ENCODE measurements around the gene TADA2B. TPM values are rescaled to one million over a fixed set of nuclear protein-coding genes. Genes with fewer than 3 reads are reported as not detected.
"Not testable (repeated sequence)": the region's sequence is repeated elsewhere in the genome, so short reads cannot be mapped to it uniquely, and the experiment has no call there.

Gene TADA2B
- polyA plus RNA-seq, 4 donors: 13.5 to 20.8 (median 14.6) TPM

DNA sequence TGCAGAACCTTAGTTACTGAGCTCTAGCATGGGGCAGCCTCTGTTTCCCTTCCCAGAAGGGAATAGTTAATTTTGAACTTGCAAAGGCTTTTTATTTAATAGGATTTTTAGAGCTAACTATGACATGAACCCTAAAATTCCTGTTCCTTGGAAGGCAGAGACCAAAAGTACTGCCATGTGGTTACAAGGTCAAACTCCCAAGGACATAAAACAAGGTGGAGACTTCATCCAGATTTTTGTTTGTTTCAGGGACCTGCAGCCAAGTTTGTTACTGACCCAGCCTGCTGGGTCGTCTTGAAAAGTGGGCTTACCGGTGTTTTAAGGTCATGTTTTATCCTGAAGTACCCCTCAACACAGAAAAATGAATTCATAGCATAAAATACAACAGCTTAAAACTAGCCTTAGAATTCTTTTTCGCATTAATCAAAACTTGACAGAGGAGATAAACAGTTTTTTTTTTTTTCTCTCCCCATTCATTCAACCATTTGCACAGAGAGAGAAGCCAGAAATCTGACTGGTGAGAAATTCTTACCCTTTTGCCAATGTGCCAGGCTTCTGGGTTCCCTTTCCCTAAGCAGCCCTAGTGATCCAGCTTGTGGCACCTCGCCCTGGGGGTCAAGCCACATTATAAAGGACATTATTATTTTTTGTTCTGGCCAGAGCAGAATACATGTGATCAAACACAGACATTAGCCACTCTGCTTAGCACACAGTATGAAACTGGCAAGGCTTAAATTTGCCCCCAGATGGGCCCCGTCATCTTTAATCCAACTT is 46.2 kb downstream of the TADA2B start:
- Histone ChIP-seq H3K9me3 (ENCODE audit: control insufficient read depth in 2 of 2, insufficient read depth in 1 of 2, low read depth in 1 of 2, low read length in 1 of 2) (peaks cover 0 to 10% of the 10 kb centered on the region in 2 donors), H3K36me3 (ENCODE audit: control insufficient read depth in 3 of 3, insufficient read depth in 2 of 3, low read depth in 1 of 3, low read length in 3 of 3) (no peaks in the 10 kb centered on the region), H3K27me3 (ENCODE audit: control insufficient read depth in 3 of 3, insufficient read depth in 3 of 3, low read length in 3 of 3) (no peaks in the 10 kb centered on the region), H3K4me1 (ENCODE audit: control insufficient read depth in 3 of 3, insufficient read depth in 2 of 3, low read depth in 1 of 3, low read length in 2 of 3) (no peaks in the 10 kb centered on the region), H3K4me3 (ENCODE audit: low read depth in 1 of 3, low read length in 3 of 3) (no peak overlapping the region), H3K27ac (ENCODE audit: low read depth in 1 of 3, low read length in 2 of 3) (no peak overlapping the region)
- DNase-seq: no peak
- 61 to 65% (median 63%) methylated on average over 5 of the region's 5 CpGs for WGBS, 3 donors
- no peak for FAIRE-seq

DNA sequence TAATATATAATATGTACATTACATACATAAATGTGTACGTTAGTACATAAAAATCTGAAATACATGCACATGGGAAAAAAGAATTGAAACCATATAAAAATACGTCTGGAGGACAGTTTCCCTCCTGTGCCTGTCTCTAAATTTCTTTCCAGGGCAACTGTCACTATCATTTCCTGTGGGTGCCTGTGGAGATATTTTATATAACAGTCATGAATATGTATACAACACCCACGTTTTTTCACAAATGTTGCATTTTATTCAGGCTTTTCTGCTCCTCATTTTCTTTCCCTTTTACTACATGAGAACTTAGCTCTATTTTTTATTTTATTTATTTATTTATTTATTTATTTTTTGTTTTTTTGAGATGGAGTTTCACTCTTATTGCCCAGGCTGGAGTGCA is 48.9 kb downstream of the TADA2B start:
- Histone ChIP-seq H3K9me3 (ENCODE audit: control insufficient read depth in 2 of 2, insufficient read depth in 1 of 2, low read depth in 1 of 2, low read length in 1 of 2) (peaks cover 0 to 4% of the 10 kb centered on the region in 2 donors), H3K27me3 (ENCODE audit: control insufficient read depth in 3 of 3, insufficient read depth in 3 of 3, low read length in 3 of 3) (no peaks in the 10 kb centered on the region), H3K27ac (ENCODE audit: low read depth in 1 of 3, low read length in 2 of 3) (no peak overlapping the region), H3K4me3 (ENCODE audit: low read depth in 1 of 3, low read length in 3 of 3) (no peak overlapping the region), H3K36me3 (ENCODE audit: control insufficient read depth in 3 of 3, insufficient read depth in 2 of 3, low read depth in 1 of 3, low read length in 3 of 3) (no peaks in the 10 kb centered on the region), H3K4me1 (ENCODE audit: control insufficient read depth in 3 of 3, insufficient read depth in 2 of 3, low read depth in 1 of 3, low read length in 2 of 3) (no peaks in the 10 kb centered on the region)
- no peak for FAIRE-seq
- DNase-seq: no peak
- 57 to 65% (median 60%) methylated on average over 3 of the region's 3 CpGs for WGBS, 3 donors

DNA sequence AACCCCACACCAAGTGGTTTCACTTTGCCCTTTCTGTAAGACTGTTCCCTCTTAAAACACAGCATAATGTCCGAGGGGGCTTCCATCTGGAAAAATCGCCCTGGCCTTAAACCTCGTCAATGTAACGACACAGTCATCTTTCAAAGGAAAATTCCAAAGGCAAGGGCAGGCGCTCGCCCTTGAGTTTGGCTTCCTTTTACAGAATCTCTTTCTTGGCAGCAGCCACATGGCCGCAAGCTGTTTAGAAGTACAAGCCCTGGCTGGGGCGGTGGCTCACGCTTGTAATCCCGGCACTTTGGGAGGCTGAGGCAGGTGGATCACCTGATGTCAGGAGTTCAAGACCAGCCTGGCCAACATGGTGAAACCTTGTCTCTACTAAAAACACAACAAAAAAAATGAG is 51.7 kb downstream of the TADA2B start:
- Histone ChIP-seq H3K9me3 (ENCODE audit: control insufficient read depth in 2 of 2, insufficient read depth in 1 of 2, low read depth in 1 of 2, low read length in 1 of 2) (no peaks in the 10 kb centered on the region), H3K4me3 (ENCODE audit: low read depth in 1 of 3, low read length in 3 of 3) (no peak overlapping the region), H3K27ac (ENCODE audit: low read depth in 1 of 3, low read length in 2 of 3) (no peak overlapping the region), H3K4me1 (ENCODE audit: control insufficient read depth in 3 of 3, insufficient read depth in 2 of 3, low read depth in 1 of 3, low read length in 2 of 3) (no peaks in the 10 kb centered on the region), H3K36me3 (ENCODE audit: control insufficient read depth in 3 of 3, insufficient read depth in 2 of 3, low read depth in 1 of 3, low read length in 3 of 3) (no peaks in the 10 kb centered on the region), H3K27me3 (ENCODE audit: control insufficient read depth in 3 of 3, insufficient read depth in 3 of 3, low read length in 3 of 3) (no peaks in the 10 kb centered on the region)
- WGBS, 3 donors: 77 to 81% (median 79%) methylated on average over 10 of the region's 10 CpGs
- DNase-seq: no peak
- FAIRE-seq: no peak

GRCh38 chr4:7095611-7096155 is 52.5 kb downstream of the TADA2B start:
- no peak overlapping the region for H3K4me3 ChIP-seq (ENCODE audit: low read depth in 1 of 3, low read length in 3 of 3)
- H3K9me3 ChIP-seq (ENCODE audit: control insufficient read depth in 2 of 2, insufficient read depth in 1 of 2, low read depth in 1 of 2, low read length in 1 of 2): no peaks in the 10 kb centered on the region
- 84 to 88% (median 87%) methylated on average over 13 to 16 of the region's 16 CpGs for WGBS, 3 donors
- no peaks in the 10 kb centered on the region for H3K4me1 ChIP-seq (ENCODE audit: control insufficient read depth in 3 of 3, insufficient read depth in 2 of 3, low read depth in 1 of 3, low read length in 2 of 3)
- DNase-seq (no peak), FAIRE-seq (no peak)
- no peaks in the 10 kb centered on the region for H3K36me3 ChIP-seq (ENCODE audit: control insufficient read depth in 3 of 3, insufficient read depth in 2 of 3, low read depth in 1 of 3, low read length in 3 of 3)
- H3K27me3 ChIP-seq (ENCODE audit: control insufficient read depth in 3 of 3, insufficient read depth in 3 of 3, low read length in 3 of 3): no peaks in the 10 kb centered on the region
- no peak overlapping the region for H3K27ac ChIP-seq (ENCODE audit: low read depth in 1 of 3, low read length in 2 of 3)

DNA sequence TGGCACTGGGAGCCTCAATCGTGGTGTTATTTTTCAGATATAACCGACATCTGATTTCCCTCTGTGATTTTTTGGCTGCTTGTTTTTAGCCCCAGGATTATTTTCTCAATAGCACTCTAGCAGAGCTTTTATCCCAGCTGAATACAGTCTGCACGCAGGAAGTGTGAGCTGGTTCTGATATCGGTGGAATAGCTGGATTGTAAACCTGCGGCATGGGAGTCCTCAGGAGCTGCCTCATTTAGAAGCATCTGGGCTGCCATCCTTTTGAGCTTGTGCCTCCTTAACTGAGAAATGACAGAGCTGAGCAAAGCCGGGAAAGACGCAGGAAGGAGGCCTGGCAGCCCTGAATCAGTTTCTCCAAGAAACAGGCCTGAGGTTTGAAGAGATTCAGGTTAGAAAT is 53.1 kb downstream of the TADA2B start:
- Histone ChIP-seq H3K36me3 (ENCODE audit: control insufficient read depth in 3 of 3, insufficient read depth in 2 of 3, low read depth in 1 of 3, low read length in 3 of 3) (no peaks in the 10 kb centered on the region), H3K27ac (ENCODE audit: low read depth in 1 of 3, low read length in 2 of 3) (no peak overlapping the region), H3K4me1 (ENCODE audit: control insufficient read depth in 3 of 3, insufficient read depth in 2 of 3, low read depth in 1 of 3, low read length in 2 of 3) (no peaks in the 10 kb centered on the region), H3K4me3 (ENCODE audit: low read depth in 1 of 3, low read length in 3 of 3) (no peak overlapping the region), H3K9me3 (ENCODE audit: control insufficient read depth in 2 of 2, insufficient read depth in 1 of 2, low read depth in 1 of 2, low read length in 1 of 2) (no peaks in the 10 kb centered on the region), H3K27me3 (ENCODE audit: control insufficient read depth in 3 of 3, insufficient read depth in 3 of 3, low read length in 3 of 3) (no peaks in the 10 kb centered on the region)
- DNase-seq: no peak
- FAIRE-seq: no peak
- 92 to 93% (median 93%) methylated on average over 7 of the region's 7 CpGs for WGBS, 3 donors

DNA sequence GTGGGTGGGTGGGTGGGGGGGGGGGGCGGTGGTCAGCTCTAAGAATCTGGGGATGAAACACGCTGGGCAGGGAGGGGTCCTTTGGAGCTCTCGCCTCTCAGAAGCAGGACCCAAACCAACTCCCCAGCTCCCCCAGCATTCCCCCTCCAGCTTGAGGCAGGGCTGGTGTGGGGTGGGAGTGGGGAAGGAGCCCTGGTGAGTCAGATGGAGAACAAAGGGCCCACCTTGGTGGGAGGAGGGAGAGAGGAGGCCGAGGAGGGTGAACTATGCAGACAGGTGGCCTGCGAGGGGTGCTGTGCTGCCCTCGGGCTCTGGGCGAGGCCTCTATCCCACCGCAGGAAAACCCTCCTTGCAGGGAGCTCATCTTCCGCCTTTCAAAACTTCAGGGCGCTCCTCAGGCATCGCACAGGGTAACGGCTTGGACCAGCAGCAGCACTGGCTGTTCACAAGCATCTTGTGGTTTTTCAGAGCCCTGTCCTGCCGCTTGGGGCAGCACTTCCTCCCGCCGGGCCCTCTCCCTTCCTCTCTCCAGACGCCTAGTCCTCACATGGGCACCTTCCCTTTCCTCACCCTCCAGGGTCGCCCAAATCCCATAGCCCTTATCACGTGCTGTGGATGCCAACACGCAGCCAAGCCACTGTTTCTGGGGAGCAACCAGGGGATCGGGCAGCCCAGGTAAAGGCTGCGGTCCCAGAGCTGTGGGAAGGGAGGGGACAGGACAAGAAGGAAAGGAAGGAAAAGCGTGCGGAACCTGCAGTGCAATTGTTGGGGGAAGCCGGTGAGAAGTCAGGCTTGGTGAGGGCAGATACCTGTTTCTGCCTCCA is 58.7 kb downstream of the TADA2B start:
- H3K4me1 ChIP-seq (ENCODE audit: control insufficient read depth in 3 of 3, insufficient read depth in 2 of 3, low read depth in 1 of 3, low read length in 2 of 3): peaks cover 0 to 18% (median 3%) of the 10 kb centered on the region in 3 donors
- FAIRE-seq (no peak), DNase-seq (peak; percentile 79 to 86)
- H3K27me3 ChIP-seq (ENCODE audit: control insufficient read depth in 3 of 3, insufficient read depth in 3 of 3, low read length in 3 of 3): no peaks in the 10 kb centered on the region
- H3K9me3 ChIP-seq (ENCODE audit: control insufficient read depth in 2 of 2, insufficient read depth in 1 of 2, low read depth in 1 of 2, low read length in 1 of 2): no peaks in the 10 kb centered on the region
- no peaks in the 10 kb centered on the region for H3K36me3 ChIP-seq (ENCODE audit: control insufficient read depth in 3 of 3, insufficient read depth in 2 of 3, low read depth in 1 of 3, low read length in 3 of 3)
- 11 to 14% (median 12%) methylated on average over 21 to 24 of the region's 24 CpGs for WGBS, 3 donors
- peak overlapping the region in 2 of 3 donors; percentile 78 to 92 for H3K4me3 ChIP-seq (ENCODE audit: low read depth in 1 of 3, low read length in 3 of 3)
- H3K27ac ChIP-seq (ENCODE audit: low read depth in 1 of 3, low read length in 2 of 3): peak overlapping the region in 1 of 3 donors; percentile 97

GRCh38 chr4:7102516-7102909 is 59.3 kb downstream of the TADA2B start:
- not testable (repeated sequence) for H3K9me3 ChIP-seq (ENCODE audit: control insufficient read depth in 2 of 2, insufficient read depth in 1 of 2, low read depth in 1 of 2, low read length in 1 of 2); FAIRE-seq; DNase-seq; H3K27me3 ChIP-seq (ENCODE audit: control insufficient read depth in 3 of 3, insufficient read depth in 3 of 3, low read length in 3 of 3); H3K36me3 ChIP-seq (ENCODE audit: control insufficient read depth in 3 of 3, insufficient read depth in 2 of 3, low read depth in 1 of 3, low read length in 3 of 3)
- Histone ChIP-seq H3K27ac (ENCODE audit: low read depth in 1 of 3, low read length in 2 of 3) (peak overlapping the region; percentile 92 to 98 (median 97)), H3K4me1 (ENCODE audit: control insufficient read depth in 3 of 3, insufficient read depth in 2 of 3, low read depth in 1 of 3, low read length in 2 of 3) (peaks cover 0 to 18% (median 3%) of the 10 kb centered on the region in 3 donors), H3K4me3 (ENCODE audit: low read depth in 1 of 3, low read length in 3 of 3) (peak overlapping the region in 2 of 3 donors; percentile 78 to 92)
- WGBS, 3 donors: 22 to 49% (median 31%) methylated on average over 12 of the region's 12 CpGs

DNA sequence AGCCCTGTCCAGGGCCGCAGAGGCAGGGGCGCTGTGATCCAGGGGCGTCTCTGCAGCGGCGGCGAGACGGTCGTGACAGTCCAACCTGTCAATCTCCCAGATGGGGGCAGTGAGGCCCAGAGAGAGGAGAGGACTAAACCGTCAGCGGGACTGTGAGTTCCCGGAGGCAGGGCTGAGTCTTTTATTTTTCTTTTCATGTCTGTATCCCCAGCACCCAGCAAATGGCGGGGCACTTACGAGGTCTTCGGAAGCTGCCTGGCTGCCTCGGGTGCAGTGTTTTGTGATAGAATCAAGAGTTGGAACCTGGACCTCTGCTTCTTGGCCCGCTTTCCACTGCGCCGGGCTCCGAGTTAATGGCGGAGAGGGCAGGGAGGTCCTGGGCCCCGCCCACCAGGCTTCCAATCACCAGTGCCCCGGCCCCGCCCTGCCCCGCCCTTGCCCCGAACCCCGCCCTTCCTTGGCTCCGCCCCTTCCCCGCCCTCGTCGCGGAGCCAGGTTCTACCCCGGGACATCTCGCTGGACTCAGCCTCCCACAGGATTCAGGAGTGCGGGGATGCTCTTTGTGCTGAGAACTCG is 59.9 kb downstream of the TADA2B start:
- Histone ChIP-seq H3K27me3 (ENCODE audit: control insufficient read depth in 3 of 3, insufficient read depth in 3 of 3, low read length in 3 of 3) (no peaks in the 10 kb centered on the region), H3K36me3 (ENCODE audit: control insufficient read depth in 3 of 3, insufficient read depth in 2 of 3, low read depth in 1 of 3, low read length in 3 of 3) (no peaks in the 10 kb centered on the region), H3K4me3 (ENCODE audit: low read depth in 1 of 3, low read length in 3 of 3) (peak overlapping the region; percentile 39 to 92 (median 78)), H3K9me3 (ENCODE audit: control insufficient read depth in 2 of 2, insufficient read depth in 1 of 2, low read depth in 1 of 2, low read length in 1 of 2) (no peaks in the 10 kb centered on the region), H3K27ac (ENCODE audit: low read depth in 1 of 3, low read length in 2 of 3) (peak overlapping the region; percentile 92 to 98 (median 97)), H3K4me1 (ENCODE audit: control insufficient read depth in 3 of 3, insufficient read depth in 2 of 3, low read depth in 1 of 3, low read length in 2 of 3) (peaks cover 0 to 18% (median 3%) of the 10 kb centered on the region in 3 donors)
- no peak for FAIRE-seq
- DNase-seq: peak; percentile 91 to 92
- 0 to 2% (median 1%) methylated on average over 33 to 35 of the region's 35 CpGs for WGBS, 3 donors
